ENCODE results near the gene CUL1. TPM values are rescaled to one million over a fixed set of nuclear protein-coding genes. Genes with fewer than 3 reads are reported as not detected.

The CUL1 gene
- total RNA-seq, result 39.2 and 50.2 TPM in 2 replicates

DNA sequence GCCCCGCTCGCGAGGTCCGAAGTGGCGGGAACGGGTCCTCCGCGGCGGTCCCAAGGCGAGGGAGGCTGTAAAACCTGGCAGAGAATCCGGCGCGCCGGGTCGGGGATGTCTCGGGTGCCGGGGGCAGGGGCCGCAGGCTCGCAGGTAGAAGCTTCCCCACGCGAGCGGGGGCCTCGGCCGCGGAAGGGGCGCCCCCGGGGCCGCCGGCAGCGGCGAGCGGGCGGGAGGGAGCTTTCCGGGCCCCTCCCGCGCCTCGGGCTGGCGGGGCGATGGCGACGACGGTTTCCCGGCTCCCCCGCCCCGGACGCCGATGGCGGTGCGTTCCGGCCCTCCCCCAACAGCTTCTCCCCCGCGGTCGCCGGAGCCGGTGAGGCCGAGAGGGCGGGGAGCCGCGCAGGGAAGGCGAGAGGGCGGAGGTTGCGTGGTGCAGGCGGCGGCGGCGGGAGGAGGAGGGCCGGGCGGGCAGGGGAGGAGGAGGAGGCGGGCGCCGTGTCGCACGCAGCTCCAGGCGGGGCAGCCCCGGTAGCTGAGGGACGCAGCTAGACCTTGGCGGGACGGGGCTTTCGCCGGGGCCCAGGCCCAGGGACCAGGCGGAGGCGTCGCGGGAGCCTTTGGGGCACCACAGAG, at the start of gene CUL1:
Gene CUL1 (plus strand): TSS at position 507 of the 627 bp plus-strand sequence. CDS start 31,220 bp downstream, outside the sequence.

Other genes with a start within 250 kb of the CUL1 start
- gene C7orf33, start 108.1 kb upstream of the CUL1 start, total RNA-seq, result not detected in 2 replicates
- gene EZH2, start 185.4 kb downstream of the CUL1 start, total RNA-seq, result 6.2 and 8.0 TPM in 2 replicates